HG03460 (cell line): Measurements from ENCODE around the gene HMCES.
"Not testable (repeated sequence)": the region's sequence is repeated elsewhere in the genome, so short reads cannot be mapped to it uniquely, and the experiment has no call there.

ENCODE experiments used
- ATAC-seq: cut with Tn5 transposase; IDR thresholded peaks from one replicate; pipeline ENCODE4 v1.9.1; 2021; ENCODE audit not compliant: unreplicated experiment

The HMCES gene

GRCh38 chr3:129318921-129319320, 40.3 kb downstream of the HMCES start:
- no peak for ATAC-seq

- ATAC-seq = no peak
Measured at GRCh38 chr3:129320261-129320660, 41.6 kb downstream of the HMCES start.

GRCh38 chr3:129320825-129321487, 42.3 kb downstream of the HMCES start:
- no peak for ATAC-seq

GRCh38 chr3:129321887-129322286, 43.2 kb downstream of the HMCES start:
- no peak for ATAC-seq

- ATAC-seq = no peak
Measured at GRCh38 chr3:129323651-129324294, 45.1 kb downstream of the HMCES start.

- ATAC-seq = no peak
Measured at GRCh38 chr3:129324855-129325254, 46.2 kb downstream of the HMCES start.

GRCh38 chr3:129325383-129325782, 46.7 kb downstream of the HMCES start:
- ATAC-seq = no peak

- ATAC-seq = no peak
Measured at GRCh38 chr3:129326138-129326537, 47.5 kb downstream of the HMCES start.

- no peak for ATAC-seq
Measured at GRCh38 chr3:129326595-129326994, 47.9 kb downstream of the HMCES start.

- ATAC-seq = no peak
Measured at GRCh38 chr3:129327510-129327909, 48.8 kb downstream of the HMCES start.

- ATAC-seq = no peak
Measured at GRCh38 chr3:129329858-129330257, 51.2 kb downstream of the HMCES start.

GRCh38 chr3:129330409-129330808, 51.7 kb downstream of the HMCES start:
- no peak for ATAC-seq

- no peak for ATAC-seq
Measured at GRCh38 chr3:129333891-129334290, 55.2 kb downstream of the HMCES start.

GRCh38 chr3:129336093-129336706, 57.5 kb downstream of the HMCES start:
- ATAC-seq = no peak

GRCh38 chr3:129337719-129338118, 59.0 kb downstream of the HMCES start:
- not testable (repeated sequence) for ATAC-seq

- ATAC-seq = not testable (repeated sequence)
Measured at GRCh38 chr3:129339186-129339585, 60.5 kb downstream of the HMCES start.

- not testable (repeated sequence) for ATAC-seq
Measured at GRCh38 chr3:129339833-129340232, 61.2 kb downstream of the HMCES start.

- no peak for ATAC-seq
Measured at GRCh38 chr3:129341331-129342141, 62.9 kb downstream of the HMCES start.

- ATAC-seq = no peak
Measured at GRCh38 chr3:129343643-129344360, 65.1 kb downstream of the HMCES start.

GRCh38 chr3:129344540-129345220, 66.0 kb downstream of the HMCES start:
- ATAC-seq = no peak
